Activated naive CD4-positive, alpha-beta T cell treated with anti-CD3 and anti-CD28 coated beads, Interleukin-2, amount 50 U/mL, for 24 hours (primary cell): Measurements from ENCODE around the gene CYB561.
A peak's percentile ranks its signal among the peaks of the same experiment; 100 is the strongest.

Experiments
- H3K27ac Mint-ChIP-seq: one replicate; pipeline ENCODE4 v1.8.0; 2021; ENCODE audit warnings: mild to moderate bottlenecking, mixed read lengths
- H3K27me3 Mint-ChIP-seq: one replicate; pipeline ENCODE4 v1.8.0; 2021; ENCODE audit warnings: mixed read lengths
- H3K36me3 Mint-ChIP-seq: one replicate; pipeline ENCODE4 v1.8.0; 2021; ENCODE audit warnings: mixed read lengths
- H3K4me1 Mint-ChIP-seq: one replicate; pipeline ENCODE4 v1.8.0; 2021; ENCODE audit warnings: mixed read lengths
- H3K4me3 Mint-ChIP-seq: one replicate; pipeline ENCODE4 v1.8.0; 2021; ENCODE audit warnings: mild to moderate bottlenecking, mixed read lengths
- H3K9me3 Mint-ChIP-seq: one replicate; pipeline ENCODE4 v1.8.0; 2021; ENCODE audit warnings: mixed read lengths

Gene CYB561

DNA sequence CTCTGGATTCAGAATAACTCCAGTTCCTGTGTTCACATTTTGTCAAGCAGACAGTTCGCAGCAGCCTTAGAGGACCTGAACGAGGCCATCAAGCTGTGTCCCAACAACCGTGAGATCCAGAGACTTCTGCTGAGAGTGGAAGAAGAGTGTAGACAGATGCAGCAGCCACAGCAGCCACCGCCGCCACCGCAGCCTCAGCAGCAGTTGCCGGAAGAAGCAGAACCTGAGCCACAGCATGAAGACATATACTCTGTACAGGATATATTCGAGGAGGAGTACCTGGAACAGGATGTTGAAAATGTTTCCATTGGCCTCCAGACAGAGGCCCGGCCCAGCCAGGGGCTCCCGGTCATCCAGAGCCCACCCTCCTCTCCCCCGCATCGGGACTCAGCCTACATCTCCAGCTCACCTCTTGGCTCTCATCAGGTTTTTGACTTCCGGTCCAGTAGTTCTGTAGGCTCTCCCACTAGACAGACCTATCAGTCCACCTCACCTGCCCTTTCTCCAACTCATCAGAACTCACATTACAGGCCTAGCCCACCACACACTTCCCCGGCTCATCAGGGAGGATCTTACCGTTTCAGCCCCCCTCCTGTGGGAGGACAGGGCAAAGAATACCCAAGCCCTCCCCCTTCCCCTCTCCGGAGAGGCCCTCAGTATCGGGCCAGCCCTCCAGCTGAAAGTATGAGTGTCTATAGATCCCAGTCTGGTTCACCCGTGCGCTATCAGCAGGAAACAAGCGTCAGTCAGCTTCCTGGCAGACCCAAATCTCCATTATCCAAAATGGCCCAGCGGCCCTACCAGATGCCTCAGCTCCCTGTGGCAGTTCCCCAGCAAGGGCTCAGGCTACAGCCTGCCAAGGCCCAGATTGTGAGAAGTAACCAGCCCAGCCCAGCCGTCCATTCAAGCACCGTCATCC, 25.9 kb downstream of the CYB561 start:
- Mint-ChIP-seq H3K27me3 (no peaks in the 10 kb centered on the region), H3K36me3 (peaks cover 5% of the 10 kb centered on the region), H3K4me3 (peak overlapping the region; percentile 40), H3K4me1 (peaks cover 16% of the 10 kb centered on the region), H3K9me3 (no peaks in the 10 kb centered on the region), H3K27ac (peak overlapping the region; percentile 73)

DNA sequence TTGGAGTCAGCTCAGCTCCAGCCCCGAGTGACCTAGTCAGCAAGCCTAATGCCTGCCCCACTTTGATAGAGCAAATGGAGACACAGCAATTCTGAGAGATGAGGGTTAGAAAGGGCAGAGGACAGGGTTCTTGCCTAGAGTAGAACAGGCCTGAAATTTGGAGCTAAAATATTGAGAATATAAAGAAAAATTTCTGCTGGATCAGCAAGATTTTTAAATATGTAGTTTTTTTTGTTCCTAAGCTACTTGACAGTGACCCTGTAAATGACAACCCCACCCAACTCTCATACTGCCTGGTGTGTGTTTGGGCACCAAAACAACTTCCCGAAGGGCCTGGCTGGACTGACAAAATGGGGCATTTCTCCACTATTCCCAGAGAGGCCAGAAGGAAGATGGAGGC, 26.7 kb downstream of the CYB561 start:
- Mint-ChIP-seq H3K4me1 (peaks cover 16% of the 10 kb centered on the region), H3K27me3 (no peaks in the 10 kb centered on the region), H3K9me3 (no peaks in the 10 kb centered on the region), H3K4me3 (peak overlapping the region; percentile 40), H3K36me3 (peaks cover 5% of the 10 kb centered on the region), H3K27ac (peak overlapping the region; percentile 73)

GRCh38 chr17:63418540-63418939, 27.6 kb downstream of the CYB561 start:
- Mint-ChIP-seq H3K4me1 (peaks cover 16% of the 10 kb centered on the region), H3K36me3 (peaks cover 5% of the 10 kb centered on the region), H3K27me3 (no peaks in the 10 kb centered on the region), H3K9me3 (no peaks in the 10 kb centered on the region), H3K27ac (no peak overlapping the region), H3K4me3 (no peak overlapping the region)

- H3K4me1 Mint-ChIP-seq, result no peaks in the 10 kb centered on the region
- H3K4me3 Mint-ChIP-seq, result no peak overlapping the region
- H3K27me3 Mint-ChIP-seq, result no peaks in the 10 kb centered on the region
- H3K9me3 Mint-ChIP-seq, result no peaks in the 10 kb centered on the region
- no peak overlapping the region for H3K27ac Mint-ChIP-seq
- H3K36me3 Mint-ChIP-seq, result peaks cover 5% of the 10 kb centered on the region
These were observed 31.9 kb downstream of the CYB561 start for GRCh38 chr17:63414222-63414621.

GRCh38 chr17:63413128-63413527, 33.0 kb downstream of the CYB561 start:
- Mint-ChIP-seq H3K4me3 (no peak overlapping the region), H3K9me3 (no peaks in the 10 kb centered on the region), H3K4me1 (no peaks in the 10 kb centered on the region), H3K27ac (no peak overlapping the region), H3K27me3 (no peaks in the 10 kb centered on the region), H3K36me3 (peaks cover 5% of the 10 kb centered on the region)

DNA sequence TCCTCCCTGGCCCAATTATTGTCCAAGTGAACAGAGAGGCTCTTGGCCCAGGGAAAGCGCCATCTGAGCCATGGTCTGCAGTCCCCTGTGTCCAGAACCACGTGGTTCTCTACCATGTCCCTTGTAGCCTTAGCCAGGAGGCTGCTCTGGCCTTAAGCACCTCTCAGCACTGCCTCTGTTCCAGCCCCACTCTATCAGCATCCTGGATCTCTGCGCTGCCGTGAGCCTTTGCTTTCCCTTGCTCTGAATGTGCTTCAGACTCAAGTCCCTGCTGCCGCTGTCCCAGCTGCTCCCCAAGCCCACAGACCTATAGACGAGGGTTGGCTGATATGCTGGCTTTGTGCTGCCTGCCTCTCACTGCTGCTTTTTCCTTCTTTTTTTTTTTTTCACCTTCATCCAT, 33.9 kb downstream of the CYB561 start:
- peaks cover 5% of the 10 kb centered on the region for H3K36me3 Mint-ChIP-seq
- no peak overlapping the region for H3K4me3 Mint-ChIP-seq
- H3K9me3 Mint-ChIP-seq, result no peaks in the 10 kb centered on the region
- no peaks in the 10 kb centered on the region for H3K27me3 Mint-ChIP-seq
- no peak overlapping the region for H3K27ac Mint-ChIP-seq
- H3K4me1 Mint-ChIP-seq, result no peaks in the 10 kb centered on the region

GRCh38 chr17:63407741-63408330, 38.3 kb downstream of the CYB561 start:
- Mint-ChIP-seq H3K9me3 (no peaks in the 10 kb centered on the region), H3K36me3 (peaks cover 5% of the 10 kb centered on the region), H3K4me1 (peaks cover 9% of the 10 kb centered on the region), H3K4me3 (no peak overlapping the region), H3K27ac (no peak overlapping the region), H3K27me3 (no peaks in the 10 kb centered on the region)

DNA sequence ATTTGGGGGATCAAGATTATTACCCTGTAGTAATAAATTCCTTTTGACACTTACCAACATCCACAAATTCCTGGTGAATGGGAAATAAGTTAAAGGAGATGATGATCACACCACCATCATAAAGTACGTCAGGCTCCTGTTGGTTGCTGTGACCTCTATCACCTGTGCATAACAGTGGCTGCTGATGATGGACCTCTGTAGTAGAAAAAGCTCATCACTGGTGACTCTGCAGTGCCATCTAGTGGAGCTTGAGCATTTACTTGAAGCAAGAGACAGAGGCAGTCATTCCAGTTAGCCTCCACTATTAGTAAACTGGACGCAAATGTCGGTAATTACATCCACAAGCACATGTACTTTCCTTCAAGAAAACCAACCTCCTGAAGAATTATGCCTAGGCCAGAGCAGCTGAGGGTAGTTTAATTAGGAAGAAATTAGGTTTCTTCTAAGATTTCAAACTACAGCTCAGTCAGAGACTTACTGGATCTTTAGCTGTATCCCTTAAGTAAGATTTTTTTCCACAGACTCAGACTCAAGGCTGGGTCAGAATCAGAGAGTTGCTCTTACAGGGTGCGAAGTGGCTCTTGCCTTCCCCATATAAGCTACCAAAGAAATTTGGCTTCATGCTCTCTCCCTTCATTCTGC, 39.3 kb downstream of the CYB561 start:
- Mint-ChIP-seq H3K27ac (no peak overlapping the region), H3K36me3 (peaks cover under 1% of the 10 kb centered on the region), H3K4me1 (peaks cover 9% of the 10 kb centered on the region), H3K4me3 (no peak overlapping the region), H3K27me3 (no peaks in the 10 kb centered on the region), H3K9me3 (no peaks in the 10 kb centered on the region)

DNA sequence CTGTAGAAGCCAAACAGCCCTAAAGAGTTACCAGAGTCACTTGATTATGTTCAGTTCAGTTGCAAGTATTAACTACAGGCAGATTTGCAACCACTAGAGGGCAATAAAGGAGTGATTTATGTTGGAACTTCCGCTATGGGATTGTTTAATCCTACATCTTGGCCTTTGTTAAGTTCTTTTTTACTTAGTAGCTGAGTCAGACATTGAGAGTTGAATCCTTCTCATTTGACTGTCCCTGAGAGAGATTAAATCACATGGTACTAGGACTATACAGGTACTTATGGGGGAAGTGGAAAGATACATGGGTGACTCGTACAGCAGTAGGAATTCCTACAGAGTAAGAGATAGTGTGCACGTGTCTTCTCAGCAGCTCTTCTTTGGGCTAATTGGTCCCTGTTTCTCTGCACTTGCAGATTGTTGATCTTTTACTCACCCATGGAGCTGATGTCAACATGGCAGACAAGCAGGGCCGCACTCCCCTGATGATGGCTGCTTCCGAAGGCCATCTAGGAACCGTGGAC, 40.3 kb downstream of the CYB561 start:
- peaks cover 1% of the 10 kb centered on the region for H3K36me3 Mint-ChIP-seq
- no peak overlapping the region for H3K4me3 Mint-ChIP-seq
- H3K27ac Mint-ChIP-seq, result no peak overlapping the region
- H3K4me1 Mint-ChIP-seq, result peaks cover 9% of the 10 kb centered on the region
- H3K9me3 Mint-ChIP-seq, result no peaks in the 10 kb centered on the region
- no peaks in the 10 kb centered on the region for H3K27me3 Mint-ChIP-seq

DNA sequence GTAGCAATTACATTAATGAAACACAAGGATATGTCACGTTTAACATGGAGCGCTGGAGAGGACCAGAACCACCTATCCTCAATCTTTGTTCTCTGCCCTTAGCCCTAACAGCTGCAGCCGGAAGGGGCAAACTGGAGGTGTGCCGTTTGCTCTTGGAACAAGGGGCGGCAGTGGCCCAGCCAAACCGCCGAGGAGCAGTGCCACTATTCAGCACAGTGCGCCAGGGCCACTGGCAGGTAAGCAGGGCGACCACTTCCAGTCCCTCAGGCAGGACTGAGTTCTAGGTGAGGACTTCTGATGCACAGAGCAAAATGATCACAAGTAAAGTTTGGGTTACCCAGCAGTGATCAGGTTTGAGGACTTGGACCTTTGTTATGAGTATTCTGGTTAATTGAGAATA, 41.1 kb downstream of the CYB561 start:
- no peak overlapping the region for H3K4me3 Mint-ChIP-seq
- H3K36me3 Mint-ChIP-seq, result peaks cover 1% of the 10 kb centered on the region
- H3K27me3 Mint-ChIP-seq, result no peaks in the 10 kb centered on the region
- H3K4me1 Mint-ChIP-seq, result peaks cover 9% of the 10 kb centered on the region
- no peaks in the 10 kb centered on the region for H3K9me3 Mint-ChIP-seq
- no peak overlapping the region for H3K27ac Mint-ChIP-seq

- H3K9me3 Mint-ChIP-seq, result no peaks in the 10 kb centered on the region
- no peak overlapping the region for H3K4me3 Mint-ChIP-seq
- peaks cover 1% of the 10 kb centered on the region for H3K36me3 Mint-ChIP-seq
- no peaks in the 10 kb centered on the region for H3K27me3 Mint-ChIP-seq
- no peak overlapping the region for H3K27ac Mint-ChIP-seq
- H3K4me1 Mint-ChIP-seq, result peaks cover 9% of the 10 kb centered on the region
These were observed 43.5 kb downstream of the CYB561 start for GRCh38 chr17:63402431-63403212.

GRCh38 chr17:63399856-63400255, 46.2 kb downstream of the CYB561 start:
- Mint-ChIP-seq H3K27me3 (no peaks in the 10 kb centered on the region), H3K4me1 (no peaks in the 10 kb centered on the region), H3K9me3 (no peaks in the 10 kb centered on the region), H3K4me3 (no peak overlapping the region), H3K36me3 (peaks cover 1% of the 10 kb centered on the region), H3K27ac (no peak overlapping the region)

DNA sequence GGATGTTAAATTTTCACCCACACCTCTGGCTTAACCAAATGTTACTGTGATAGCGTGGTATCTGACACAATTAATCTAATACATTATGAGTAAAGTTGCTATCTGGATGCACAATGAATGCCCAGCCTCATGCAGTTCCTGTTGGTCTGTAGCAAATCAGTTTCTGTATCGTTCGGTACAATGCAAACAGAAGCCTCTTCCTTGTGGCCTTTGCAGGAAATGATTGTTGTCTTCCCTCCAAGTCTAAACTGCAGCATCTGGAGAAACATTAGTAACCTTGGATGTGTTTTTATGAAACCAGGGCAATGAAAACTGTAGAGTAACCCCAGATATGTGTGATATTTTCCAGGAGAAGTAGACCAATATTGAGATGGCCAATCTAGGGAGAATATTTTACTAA, 46.8 kb downstream of the CYB561 start:
- H3K27ac Mint-ChIP-seq, result no peak overlapping the region
- H3K4me3 Mint-ChIP-seq, result no peak overlapping the region
- no peaks in the 10 kb centered on the region for H3K9me3 Mint-ChIP-seq
- H3K36me3 Mint-ChIP-seq, result peaks cover 1% of the 10 kb centered on the region
- no peaks in the 10 kb centered on the region for H3K4me1 Mint-ChIP-seq
- H3K27me3 Mint-ChIP-seq, result no peaks in the 10 kb centered on the region

DNA sequence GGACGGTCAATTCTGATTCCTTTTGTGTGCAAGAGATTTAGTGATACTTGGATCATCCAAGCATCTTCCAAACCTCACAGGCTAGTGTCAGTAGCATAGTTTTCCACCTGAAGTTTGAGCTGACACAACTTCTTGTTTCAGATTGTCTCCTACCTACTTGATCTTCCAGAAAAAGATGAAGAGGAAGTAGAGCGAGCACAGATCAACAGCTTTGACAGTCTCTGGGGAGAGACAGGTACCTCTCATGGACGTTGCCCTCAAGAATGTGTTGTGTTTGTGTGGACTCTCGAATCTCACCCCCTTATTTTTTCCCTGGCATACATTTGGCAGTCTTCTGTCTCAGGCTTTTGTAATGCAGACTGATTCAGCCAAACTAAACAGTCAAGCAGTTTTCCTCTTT, 47.4 kb downstream of the CYB561 start:
- H3K27me3 Mint-ChIP-seq, result no peaks in the 10 kb centered on the region
- H3K4me1 Mint-ChIP-seq, result no peaks in the 10 kb centered on the region
- no peak overlapping the region for H3K27ac Mint-ChIP-seq
- no peaks in the 10 kb centered on the region for H3K9me3 Mint-ChIP-seq
- no peak overlapping the region for H3K4me3 Mint-ChIP-seq
- peaks cover 1% of the 10 kb centered on the region for H3K36me3 Mint-ChIP-seq

DNA sequence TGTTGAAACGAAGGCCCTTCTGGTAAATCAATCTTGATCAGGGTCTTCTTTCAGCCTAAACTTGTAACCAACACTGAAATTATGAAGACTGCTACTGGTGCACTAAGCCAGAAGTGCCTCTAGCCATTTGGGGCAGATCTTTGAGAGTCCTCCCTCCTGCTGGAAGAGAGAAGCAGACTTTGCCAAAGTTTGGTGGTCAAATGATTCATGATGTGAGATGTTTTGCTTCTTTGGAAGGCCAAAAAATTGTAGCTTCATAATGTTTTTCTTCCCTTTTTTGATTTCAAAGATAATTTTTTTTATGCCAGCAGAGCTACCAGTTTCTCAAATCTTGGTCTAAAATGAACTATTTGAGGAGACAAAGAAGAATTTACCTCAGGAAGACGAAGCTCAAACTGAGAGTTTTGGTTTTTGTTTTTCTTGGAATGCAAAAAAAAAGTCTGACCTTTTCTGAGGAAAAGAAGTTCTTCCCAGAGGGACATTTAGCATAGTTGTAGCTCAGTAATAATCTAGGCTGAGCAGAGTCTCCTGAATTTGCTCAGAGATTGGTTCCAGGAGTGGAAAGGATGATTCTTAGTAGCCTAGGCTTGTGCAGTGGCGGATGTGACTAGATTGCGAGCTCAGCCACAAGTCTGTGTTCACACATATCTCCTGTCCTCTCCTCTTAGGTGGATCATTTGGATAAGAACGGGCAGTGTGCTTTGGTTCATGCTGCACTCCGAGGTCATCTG, 50.9 kb downstream of the CYB561 start:
- Mint-ChIP-seq H3K36me3 (peaks cover 8% of the 10 kb centered on the region), H3K4me3 (no peak overlapping the region), H3K9me3 (no peaks in the 10 kb centered on the region), H3K27ac (no peak overlapping the region), H3K27me3 (no peaks in the 10 kb centered on the region), H3K4me1 (no peaks in the 10 kb centered on the region)
